K562 (cell line): Measurements from ENCODE around the gene GOSR1. TPM values are rescaled to one million over a fixed set of nuclear protein-coding genes. Genes with fewer than 3 reads are reported as not detected.

Source experiments
- ATAC-seq: fragments of 200-7000 bp; cut with Tn5 transposase; 3 replicates; pipeline ENCODE4 v1.9.1; 2020; ENCODE audit warnings: moderate library complexity
- BruUV-seq: library from RNA; stranded (reverse); fragments of 400-500 nt; replicated peaks from 2 replicates; lab custom pipeline; 2021; lab: Mats Ljungman, UMichigan
- CTCF ChIA-PET: fragments of 300-600 bp; formaldehyde crosslinking; extraction: SDS; loops from one replicate; lab custom pipeline; 2021; ENCODE audit warnings: low intra/inter-chr PET ratio; lab: Yijun Ruan, JAX
- POLR2A ChIA-PET: fragments of 300-600, 350-650 bp; sonication (Branson Sonifier 250); formaldehyde crosslinking; extraction: SDS; loops from one replicate; lab custom pipeline; 2021; ENCODE audit warnings: antibody characterized with exemption, inconsistent platforms; lab: Yijun Ruan, JAX
- DNase-seq, 4 experiments: peaks; one replicate each; pipeline versions ENCODE4 v3.0.0 to v3.0.0-alpha.2; 2011 to 2018; ENCODE audit warnings: low spot score in 3 of 4, mixed read lengths in 3 of 4; ENCODE audit errors: extremely low read depth in 1 of 4
- FAIRE-seq: peaks from 2 replicates; lab custom pipeline; 2011; peaks lifted over from hg19 to GRCh38; lab: Jason Lieb, UNC
- H2AFZ ChIP-seq: 2 replicates; pipeline ENCODE4 v1.6.0; 2011; ENCODE audit warnings: low read depth, low read length, control low read depth, inconsistent platforms
- H3K27ac ChIP-seq: fragments of 200-600 bp; 3 replicates; pipeline ENCODE4 v1.8.0; 2011; ENCODE audit warnings: low read depth, mild to moderate bottlenecking, control low read depth, inconsistent platforms, low read length, moderate library complexity, mixed read lengths; ENCODE audit errors: extremely low read depth
- H3K27me3 ChIP-seq, 2 experiments: fragments of 300-600 bp in 1 of 2; 2 replicates in 1 of 2; 3 replicates in 1 of 2; pipeline versions ENCODE4 v1.6.0 to v1.8.0; 2011; ENCODE audit warnings: inconsistent platforms in 2 of 2, low read length in 2 of 2, mild to moderate bottlenecking in 1 of 2, mixed read lengths in 1 of 2, moderate library complexity in 1 of 2; ENCODE audit not compliant: control insufficient read depth in 2 of 2, insufficient read depth in 2 of 2
- H3K36me3 ChIP-seq: fragments of 300-600 bp; 3 replicates; pipeline ENCODE4 v1.8.0; 2011; ENCODE audit warnings: mild to moderate bottlenecking, low read length, inconsistent platforms; ENCODE audit not compliant: control insufficient read depth, insufficient read depth
- H3K4me1 ChIP-seq, 2 experiments: fragments of 200-600 bp in 1 of 2; replicated peaks in 1 of 2; 2 replicates in 1 of 2; 3 replicates in 1 of 2; pipeline versions ENCODE4 v1.5.1 to v1.8.0; 2011; ENCODE audit warnings: inconsistent platforms in 2 of 2, low read length in 2 of 2, mild to moderate bottlenecking in 1 of 2, mixed read lengths in 1 of 2, moderate library complexity in 1 of 2; ENCODE audit not compliant: control insufficient read depth in 2 of 2, insufficient read depth in 2 of 2
- H3K4me2 ChIP-seq: 2 replicates; pipeline ENCODE4 v1.6.1; 2011; ENCODE audit warnings: low read length, control low read depth, inconsistent platforms, mixed read lengths; ENCODE audit not compliant: insufficient read depth
- H3K4me3 ChIP-seq: fragments of 200-600 bp; sonication (generic), shearing (Covaris generic); 2 replicates; pipeline ENCODE4 v1.5.1; 2016; ENCODE audit warnings: control low read depth, inconsistent platforms
- H3K79me2 ChIP-seq: fragments of 200-600 bp; 3 replicates; pipeline ENCODE4 v1.8.0; 2011; ENCODE audit warnings: low read length, inconsistent platforms; ENCODE audit not compliant: control insufficient read depth, insufficient read depth
- H3K9ac ChIP-seq, 2 experiments: 2 replicates each; pipeline versions ENCODE4 v1.6.0 to v1.6.1; 2011; ENCODE audit warnings: low read depth in 2 of 2, low read length in 2 of 2, control low read depth in 1 of 2, inconsistent platforms in 1 of 2, mild to moderate bottlenecking in 1 of 2, mixed read lengths in 1 of 2; ENCODE audit not compliant: insufficient read depth in 1 of 2
- H3K9me1 ChIP-seq: one replicate; pipeline ENCODE4 v1.6.0; 2011; ENCODE audit warnings: inconsistent platforms, mild to moderate bottlenecking, low read length, moderate library complexity; ENCODE audit not compliant: control insufficient read depth, insufficient read depth
- H3K9me3 ChIP-seq: replicated peaks from 2 replicates; pipeline ENCODE4 v1.5.1; 2011; ENCODE audit warnings: low read depth, low read length, inconsistent platforms; ENCODE audit not compliant: control insufficient read depth, insufficient read depth
- H4K20me1 ChIP-seq: replicated peaks from 2 replicates; pipeline ENCODE4 v1.6.1; 2011; ENCODE audit warnings: low read length, inconsistent platforms, mixed read lengths; ENCODE audit not compliant: control insufficient read depth, insufficient read depth
- E2F5 ChIP-seq: sonication (generic); formaldehyde crosslinking; IDR thresholded peaks from 2 replicates; pipeline ENCODE4 v1.8.0; 2022; ENCODE audit warnings: mild to moderate bottlenecking, missing genetic modification reagents
- MBD1 ChIP-seq: fragments of 250-450 bp; sonication (Bioruptor Pico); IDR thresholded peaks from 2 replicates; pipeline ENCODE4 v1.8.0; 2022; ENCODE audit warnings: inconsistent platforms
- NFIC ChIP-seq: fragments of 450-650 bp; IDR thresholded peaks from 2 replicates; pipeline ENCODE4 v1.6.1; 2017; ENCODE audit warnings: mild to moderate bottlenecking, inconsistent platforms
- NFIX ChIP-seq: fragments of 250-450 bp; sonication (Bioruptor Pico); IDR thresholded peaks from 2 replicates; pipeline ENCODE4 v1.4.0; 2020; ENCODE audit warnings: low read depth, mild to moderate bottlenecking, moderate library complexity
- RB1 ChIP-seq: fragments of 450-650 bp; IDR thresholded peaks from 2 replicates; pipeline ENCODE4 v1.6.1; 2017; ENCODE audit warnings: low read depth, mild to moderate bottlenecking
- RBM25 ChIP-seq: fragments of 200-400 bp; formaldehyde crosslinking; IDR thresholded peaks from 2 replicates; pipeline ENCODE4 v1.6.1; 2018; ENCODE audit warnings: low read length, low read depth, moderate library complexity; ENCODE audit not compliant: severe bottlenecking
- RUNX1 ChIP-seq: sonication (generic); IDR thresholded peaks from 2 replicates; pipeline ENCODE4 v1.6.1; 2016; ENCODE audit warnings: antibody characterized with exemption, low read depth
- THRAP3 ChIP-seq: fragments of 450-650 bp; IDR thresholded peaks from 2 replicates; pipeline ENCODE4 v1.6.1; 2016; ENCODE audit warnings: mild to moderate bottlenecking, inconsistent platforms, borderline replicate concordance
- TRIM25 ChIP-seq: fragments of 450-650 bp; IDR thresholded peaks from 2 replicates; pipeline ENCODE4 v1.7.0; 2016; ENCODE audit warnings: borderline replicate concordance
- ZFP1 ChIP-seq: fragments of 450-650 bp; formaldehyde crosslinking; IDR thresholded peaks from 2 replicates; pipeline ENCODE4 v1.4.0; 2020; ENCODE audit warnings: mild to moderate bottlenecking, mixed read lengths
- ZNF24 ChIP-seq: fragments of 450-650 bp; IDR thresholded peaks from 2 replicates; pipeline ENCODE4 v1.6.1; 2016
- WGBS: fragments of 100-300 bp; shearing (Covaris generic); methylation state at CpG from one replicate; pipeline ENCODE4 v1.1.6; 2016; ENCODE audit warnings: low coverage, mixed read lengths; ENCODE audit not compliant: insufficient coverage; ENCODE audit errors: missing lambda C conversion rate; 5-methylcytosine and 5-hydroxymethylcytosine counted together
- in situ Hi-C: fragments of 300-500 bp; cut with MboI; formaldehyde crosslinking; loops from 4 replicates; pipeline ENCODE4 v1.15.0; 2018; ENCODE audit warnings: inconsistent platforms, mixed read lengths
- intact Hi-C: fragments of 100-400 bp; cut with micrococcal nuclease; formaldehyde crosslinking; loops from 2 replicates; pipeline ENCODE4 v1.14.2; 2022
- polyA plus RNA-seq, 8 experiments: library from polyadenylated mRNA; depleted of rRNA in 4 of 8; stranded (reverse) in 5 of 8; unstranded in 3 of 8; fragments of >200 nt; fragmentation: Nextera tagmentation in 2 of 8; fragmentation: Illumina TruSeq in 1 of 8; extraction: Ambion mirVana in 2 of 8; extraction: Trizol in 1 of 8; gene quantifications; 2 replicates each; pipeline versions ENCODE4 v1.2.1 to v1.2.3, GENCODE V29; 2011 to 2014; ENCODE audit warnings: inconsistent platforms in 1 of 8, missing spikeins in 1 of 8
- total RNA-seq, 7 experiments: library from RNA; depleted of rRNA in 6 of 7; stranded (reverse); fragments of >200 nt in 6 of 7; fragmentation: Illumina TruSeq in 2 of 7; extraction: Trizol in 2 of 7; gene quantifications; 2 replicates each; pipeline versions ENCODE4 v1.2.1 to v1.2.3, GENCODE V29; 2011 to 2021; ENCODE audit warnings: low replicate concordance in 1 of 7

The GOSR1 gene
- total and polyA plus RNA-seq, 9 of the 15 experiments (the other 6 are each of a cell fraction or from before 2014, with no cell fraction given), result 17.6 to 95.5 (median 33.3) TPM

DNA sequence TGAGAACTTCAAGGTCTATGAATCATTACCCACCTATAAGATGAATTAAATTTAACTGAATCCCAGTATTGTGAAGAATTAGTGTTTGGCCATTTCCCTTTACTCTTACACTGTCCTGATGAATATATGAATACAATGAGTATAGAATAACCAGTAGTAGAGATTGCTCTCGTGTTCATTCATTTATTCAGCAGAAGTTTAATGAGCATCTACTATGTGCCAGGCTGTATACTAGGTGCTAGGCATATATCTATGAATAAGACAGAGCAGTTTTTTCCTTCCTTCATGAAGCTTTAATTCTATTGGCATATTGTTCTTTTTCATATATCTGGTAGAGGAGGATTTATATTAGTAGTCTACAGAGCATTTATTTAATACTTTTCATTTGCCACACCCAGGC lies 6.0 kb downstream of the GOSR1 start:
- TF ChIP-seq RBM25 (peak; percentile 56), ZNF24 (peak; percentile 62), THRAP3 (no peak)
- intact Hi-C loops (no loop called here), in situ Hi-C loops (no loop called here)
- FAIRE-seq, result no peak
- Histone ChIP-seq H4K20me1 (no peaks in the 10 kb centered on the region), H3K9me1 (no peaks in the 10 kb centered on the region), H3K36me3 (peaks cover 87% of the 10 kb centered on the region), H3K9ac (no peak overlapping the region), H3K4me1 (peaks cover 0 to 2% of the 10 kb centered on the region in 2 experiments; a peak in 1 of 5 replicates), H3K4me2 (no peak overlapping the region), H3K27ac (no peak overlapping the region), H3K4me3 (no peak overlapping the region), H3K9me3 (no peaks in the 10 kb centered on the region), H3K27me3 (no peaks in the 10 kb centered on the region), H2AFZ (no peak overlapping the region), H3K79me2 (peaks cover 23% of the 10 kb centered on the region)
- DNase-seq, result no peak
- no TSS peak for BruUV-seq
- WGBS, result 95% methylated on average over 1 of the region's 1 CpG
- ChIA-PET POLR2A (no interaction called here), CTCF (no interaction called here)
- no peak for ATAC-seq

DNA sequence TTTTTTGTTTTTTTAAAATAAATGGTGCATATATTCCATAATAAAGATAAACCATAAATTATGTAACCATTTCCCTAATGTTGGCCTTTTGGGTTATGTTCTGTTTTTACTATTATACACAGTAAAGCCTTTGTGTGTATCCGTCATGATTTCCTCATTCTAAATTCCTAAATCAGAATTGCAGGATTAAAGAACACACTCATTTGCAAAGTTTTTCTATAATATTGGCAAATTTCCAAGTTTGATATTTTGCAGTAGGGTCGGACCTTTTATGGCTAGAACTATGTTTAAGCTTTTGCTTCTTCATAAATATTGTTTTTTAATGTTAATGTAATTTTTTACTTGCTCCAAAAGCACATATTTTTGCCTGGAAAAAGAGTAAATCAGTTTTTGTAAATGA lies 16.6 kb downstream of the GOSR1 start:
- no peak overlapping the region for H3K4me3 ChIP-seq
- H3K9ac ChIP-seq, result no peak overlapping the region
- intact Hi-C loops, result no loop called here
- no peaks in the 10 kb centered on the region for H4K20me1 ChIP-seq
- ATAC-seq (no peak), FAIRE-seq (no peak), DNase-seq (no peak)
- POLR2A ChIA-PET, result interaction anchor here (1.1 to 1.3 kb wide), 3 partner anchors 10 to 13 kb away, joined by 3 read pairs; no protein-coding TSS in a partner anchor
- no peaks in the 10 kb centered on the region for H3K9me1 ChIP-seq
- no peak overlapping the region for H3K4me2 ChIP-seq
- H3K79me2 ChIP-seq, result no peaks in the 10 kb centered on the region
- WGBS, result 79% methylated on average over 2 of the region's 2 CpGs
- no peaks in the 10 kb centered on the region for H3K9me3 ChIP-seq
- no peaks in the 10 kb centered on the region for H3K4me1 ChIP-seq
- BruUV-seq, result no TSS peak
- in situ Hi-C loops, result no loop called here
- CTCF ChIA-PET, result no interaction called here
- H3K27ac ChIP-seq, result no peak overlapping the region
- no peaks in the 10 kb centered on the region for H3K27me3 ChIP-seq
- H2AFZ ChIP-seq, result no peak overlapping the region
- H3K36me3 ChIP-seq, result peaks cover 96% of the 10 kb centered on the region
- TF ChIP-seq NFIX (peak; percentile 57), RUNX1 (no peak), RB1 (no peak), ZFP1 (CRISPR knock-in tag) (no peak), NFIC (peak; percentile 89), E2F5 (CRISPR knock-in tag) (no peak), MBD1 (CRISPR knock-in tag) (no peak), TRIM25 (no peak)
